ENCODE data around the gene CEP290. TPM values are rescaled to one million over a fixed set of nuclear protein-coding genes. Genes with fewer than 3 reads are reported as not detected.

The CEP290 gene, protein sequence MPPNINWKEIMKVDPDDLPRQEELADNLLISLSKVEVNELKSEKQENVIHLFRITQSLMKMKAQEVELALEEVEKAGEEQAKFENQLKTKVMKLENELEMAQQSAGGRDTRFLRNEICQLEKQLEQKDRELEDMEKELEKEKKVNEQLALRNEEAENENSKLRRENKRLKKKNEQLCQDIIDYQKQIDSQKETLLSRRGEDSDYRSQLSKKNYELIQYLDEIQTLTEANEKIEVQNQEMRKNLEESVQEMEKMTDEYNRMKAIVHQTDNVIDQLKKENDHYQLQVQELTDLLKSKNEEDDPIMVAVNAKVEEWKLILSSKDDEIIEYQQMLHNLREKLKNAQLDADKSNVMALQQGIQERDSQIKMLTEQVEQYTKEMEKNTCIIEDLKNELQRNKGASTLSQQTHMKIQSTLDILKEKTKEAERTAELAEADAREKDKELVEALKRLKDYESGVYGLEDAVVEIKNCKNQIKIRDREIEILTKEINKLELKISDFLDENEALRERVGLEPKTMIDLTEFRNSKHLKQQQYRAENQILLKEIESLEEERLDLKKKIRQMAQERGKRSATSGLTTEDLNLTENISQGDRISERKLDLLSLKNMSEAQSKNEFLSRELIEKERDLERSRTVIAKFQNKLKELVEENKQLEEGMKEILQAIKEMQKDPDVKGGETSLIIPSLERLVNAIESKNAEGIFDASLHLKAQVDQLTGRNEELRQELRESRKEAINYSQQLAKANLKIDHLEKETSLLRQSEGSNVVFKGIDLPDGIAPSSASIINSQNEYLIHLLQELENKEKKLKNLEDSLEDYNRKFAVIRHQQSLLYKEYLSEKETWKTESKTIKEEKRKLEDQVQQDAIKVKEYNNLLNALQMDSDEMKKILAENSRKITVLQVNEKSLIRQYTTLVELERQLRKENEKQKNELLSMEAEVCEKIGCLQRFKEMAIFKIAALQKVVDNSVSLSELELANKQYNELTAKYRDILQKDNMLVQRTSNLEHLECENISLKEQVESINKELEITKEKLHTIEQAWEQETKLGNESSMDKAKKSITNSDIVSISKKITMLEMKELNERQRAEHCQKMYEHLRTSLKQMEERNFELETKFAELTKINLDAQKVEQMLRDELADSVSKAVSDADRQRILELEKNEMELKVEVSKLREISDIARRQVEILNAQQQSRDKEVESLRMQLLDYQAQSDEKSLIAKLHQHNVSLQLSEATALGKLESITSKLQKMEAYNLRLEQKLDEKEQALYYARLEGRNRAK (N-terminal part only)
- total RNA-seq (10 to 100 TPM; 12.6 to 13.7 TPM), total RNA-seq (29.3 to 127 (median 67.7) reads per million in 172 experiments)
- polyA plus RNA-seq (2013, experiment 1 of 2): 10.8 TPM
- polyA plus RNA-seq (2013, experiment 2 of 2): 13.9 TPM

DNA sequence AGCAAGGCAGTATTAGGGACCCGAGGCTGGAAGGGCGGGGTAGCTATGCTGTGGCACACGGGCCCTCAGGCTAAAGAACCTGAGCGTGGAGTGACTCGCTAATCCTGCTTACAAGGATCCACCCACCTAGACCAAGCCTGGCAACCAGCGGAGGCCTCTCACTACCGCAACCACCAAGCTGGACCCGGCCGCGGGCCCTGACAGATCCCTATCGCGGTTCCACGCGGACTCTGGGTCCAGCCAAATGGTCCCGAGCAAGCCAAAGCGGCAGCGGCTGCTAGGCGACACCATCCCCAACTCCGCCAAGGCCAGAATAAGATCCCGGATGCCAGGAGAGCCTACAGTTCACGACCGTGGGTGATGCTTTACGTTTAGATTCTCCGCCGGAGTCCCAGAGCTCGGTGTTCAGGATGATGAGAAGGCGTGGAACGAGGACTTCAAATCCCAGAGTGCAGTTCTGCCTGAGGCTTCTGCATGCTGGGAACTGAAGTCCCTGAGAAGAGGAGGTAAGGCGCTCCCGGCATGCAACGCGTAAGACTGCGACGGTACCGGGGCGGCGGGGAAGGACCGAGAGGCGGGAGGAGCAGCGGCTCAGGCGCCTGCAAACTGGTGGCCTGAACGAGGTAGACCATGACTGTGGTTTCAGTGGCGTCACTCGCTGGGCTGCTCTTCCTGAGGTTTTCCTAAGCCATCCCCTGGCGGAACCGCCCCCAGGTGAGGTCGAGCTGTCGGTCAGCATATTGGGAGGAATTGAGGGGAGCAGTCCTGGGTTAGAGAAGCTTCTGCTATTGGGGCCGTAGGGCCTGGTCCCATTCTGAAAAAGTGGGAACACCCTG, at the start of gene CEP290, which contains the start of gene TMTC3:
Gene CEP290 (minus strand): TSS at position 315 of the 836 bp plus-strand sequence. CDS start 781 bp downstream, outside the sequence.
Gene TMTC3 (plus strand): TSS at position 534 of the 836 bp plus-strand sequence. CDS start 6,009 bp downstream, outside the sequence.
- Mint-ChIP-seq H3K36me3 (ENCODE audit: low read depth) (peaks cover 40% of the 10 kb centered on the region), H3K27me3 (no peaks in the 10 kb centered on the region), H3K4me3 (peak within 1 kb of the TSS; percentile 98), H3K9me3 (no peaks in the 10 kb centered on the region), H3K27ac (peak within 1 kb of the TSS; percentile 92), H3K4me1 (ENCODE audit: low read depth) (peaks cover 69% of the 10 kb centered on the region)
- Histone ChIP-seq H3K27me3 (ENCODE audit: control insufficient read depth in 1 of 2, insufficient read depth in 2 of 2, low read length in 2 of 2) (no peaks in the 10 kb centered on the region), H3K9me3 (ENCODE audit: control insufficient read depth in 1 of 2, insufficient read depth in 1 of 2, low read length in 2 of 2) (no peaks in the 10 kb centered on the region), H3K4me1 (ENCODE audit: insufficient read depth, low read length) (peaks cover 12% of the 10 kb centered on the region), H3K27ac (ENCODE audit: low read depth in 1 of 2, low read length in 2 of 2) (peak within 1 kb of the TSS; percentile 82 to 84), H3K36me3 (ENCODE audit: insufficient read depth, low read length) (peaks cover 8% of the 10 kb centered on the region), H3K4me3 (ENCODE audit: low read length) (peak within 1 kb of the TSS; percentile 83)
- ATAC-seq (ENCODE audit: poor library complexity) (peak; percentile 93), DNase-seq (peak; percentile 82 to 98 (median 88))
- intact Hi-C loops (cut with DNase I, micrococcal nuclease): loop anchor here (1.0 to 10.0 kb wide), 4 partner anchors 107 to 1383 kb away; partner anchors contain the start of genes GALNT4 (in 2 of the 2), POC1B (in 2 of the 2) and DUSP6 (in 1 of the 2)
- ChIA-PET CTCF (no interaction called here), POLR2A (interaction anchor here (0.9 to 1.7 kb wide), 9 partner anchors 9 to 1567 kb away, joined by 3 to 16 read pairs (median 3); a partner anchor contains a TSS)
- TF ChIP-seq, protein P1, sequence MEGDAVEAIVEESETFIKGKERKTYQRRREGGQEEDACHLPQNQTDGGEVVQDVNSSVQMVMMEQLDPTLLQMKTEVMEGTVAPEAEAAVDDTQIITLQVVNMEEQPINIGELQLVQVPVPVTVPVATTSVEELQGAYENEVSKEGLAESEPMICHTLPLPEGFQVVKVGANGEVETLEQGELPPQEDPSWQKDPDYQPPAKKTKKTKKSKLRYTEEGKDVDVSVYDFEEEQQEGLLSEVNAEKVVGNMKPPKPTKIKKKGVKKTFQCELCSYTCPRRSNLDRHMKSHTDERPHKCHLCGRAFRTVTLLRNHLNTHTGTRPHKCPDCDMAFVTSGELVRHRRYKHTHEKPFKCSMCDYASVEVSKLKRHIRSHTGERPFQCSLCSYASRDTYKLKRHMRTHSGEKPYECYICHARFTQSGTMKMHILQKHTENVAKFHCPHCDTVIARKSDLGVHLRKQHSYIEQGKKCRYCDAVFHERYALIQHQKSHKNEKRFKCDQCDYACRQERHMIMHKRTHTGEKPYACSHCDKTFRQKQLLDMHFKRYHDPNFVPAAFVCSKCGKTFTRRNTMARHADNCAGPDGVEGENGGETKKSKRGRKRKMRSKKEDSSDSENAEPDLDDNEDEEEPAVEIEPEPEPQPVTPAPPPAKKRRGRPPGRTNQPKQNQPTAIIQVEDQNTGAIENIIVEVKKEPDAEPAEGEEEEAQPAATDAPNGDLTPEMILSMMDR (IDR thresholded peaks at IDR 0.05): no peak

DNA sequence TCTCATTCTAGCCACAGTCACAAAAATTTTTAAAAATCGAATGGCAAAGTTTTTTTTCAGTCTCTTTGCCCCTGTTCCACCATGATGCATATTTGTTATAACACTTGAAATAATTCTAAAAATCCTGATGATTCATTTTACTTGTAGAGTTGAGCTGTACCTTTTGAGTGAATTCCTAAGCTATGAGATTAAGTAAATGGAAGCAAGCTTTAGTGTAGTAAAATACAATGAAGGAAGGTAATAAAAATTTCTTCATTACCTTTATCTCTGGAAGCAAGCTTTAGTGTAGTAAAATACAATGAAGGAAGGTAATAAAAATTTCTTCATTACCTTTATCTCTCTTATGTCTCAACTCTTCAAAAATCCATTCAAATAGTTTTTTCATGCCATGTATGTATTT, 46.3 kb upstream of the CEP290 start:
- ChIA-PET CTCF (no interaction called here), POLR2A (no interaction called here)
- Histone ChIP-seq H3K9me3 (ENCODE audit: control insufficient read depth in 1 of 2, insufficient read depth in 1 of 2, low read length in 2 of 2) (peaks cover 0 to 4% of the 10 kb centered on the region in 2 experiments), H3K27ac (ENCODE audit: low read depth in 1 of 2, low read length in 2 of 2) (no peak overlapping the region), H3K36me3 (ENCODE audit: insufficient read depth, low read length) (peaks cover 18% of the 10 kb centered on the region), H3K27me3 (ENCODE audit: control insufficient read depth in 1 of 2, insufficient read depth in 2 of 2, low read length in 2 of 2) (no peaks in the 10 kb centered on the region), H3K4me1 (ENCODE audit: insufficient read depth, low read length) (no peaks in the 10 kb centered on the region), H3K4me3 (ENCODE audit: low read length) (no peak overlapping the region)
- intact Hi-C loops (cut with DNase I, micrococcal nuclease): no loop called here
- DNase-seq (no peak), ATAC-seq (ENCODE audit: poor library complexity) (no peak)
- Mint-ChIP-seq H3K27ac (no peak overlapping the region), H3K4me3 (no peak overlapping the region), H3K4me1 (ENCODE audit: low read depth) (no peaks in the 10 kb centered on the region), H3K36me3 (ENCODE audit: low read depth) (peaks cover 56% of the 10 kb centered on the region), H3K27me3 (no peaks in the 10 kb centered on the region), H3K9me3 (peaks cover 2% of the 10 kb centered on the region)
- TF ChIP-seq, protein P1 (IDR thresholded peaks at IDR 0.05): no peak

All from CD4-positive, alpha-beta T cell (primary cell).